Inferior parietal cortex (tissue), 1 donor: Measurements from ENCODE around the gene TEDDM1.
A peak's percentile ranks its signal among the peaks of the same experiment; 100 is the strongest.
"Not testable (repeated sequence)": the region's sequence is repeated elsewhere in the genome, so short reads cannot be mapped to it uniquely, and the experiment has no call there.

Source experiments
- DNase-seq: peaks from one replicate; pipeline ENCODE4 v3.0.0-alpha.2; 2016; ENCODE audit errors: extremely low spot score

TEDDM1 gene, protein sequence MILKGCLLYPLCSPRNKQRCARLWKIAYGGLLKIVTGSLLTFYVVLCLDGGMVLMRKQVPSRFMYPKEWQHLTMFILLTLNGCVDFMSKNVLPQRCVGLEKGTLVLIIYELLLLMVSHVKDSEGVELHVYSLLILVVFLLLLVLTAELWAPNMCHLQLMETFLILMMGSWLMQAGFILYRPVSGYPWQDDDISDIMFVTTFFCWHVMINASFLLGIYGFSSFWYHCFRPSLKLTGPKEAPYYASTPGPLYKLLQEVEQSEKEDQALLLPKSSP

DNA sequence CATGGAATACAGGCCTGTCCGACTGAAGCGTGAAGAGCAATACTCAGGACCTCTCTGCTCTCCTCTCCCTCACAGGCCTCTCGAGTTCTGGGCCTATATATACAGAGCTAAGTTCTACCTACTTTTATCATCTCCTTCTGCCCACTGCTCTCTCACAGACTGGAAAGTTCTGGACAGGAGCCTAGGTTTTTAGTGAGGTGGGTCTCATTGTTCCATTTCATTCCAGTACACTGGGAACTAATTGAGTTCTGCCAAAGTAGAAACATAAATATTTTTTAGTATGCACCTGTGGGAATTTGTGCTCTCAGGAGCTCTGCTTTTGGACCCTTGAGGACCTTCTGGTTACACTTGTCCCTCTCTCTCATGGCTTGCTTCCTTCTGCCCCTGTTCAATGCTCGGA, at the start of gene TEDDM1:
TSS of gene TEDDM1 (minus strand) at position 101 of the 400 bp plus-strand sequence. CDS start 182 bp downstream, outside the sequence.
- no peak for DNase-seq

DNA sequence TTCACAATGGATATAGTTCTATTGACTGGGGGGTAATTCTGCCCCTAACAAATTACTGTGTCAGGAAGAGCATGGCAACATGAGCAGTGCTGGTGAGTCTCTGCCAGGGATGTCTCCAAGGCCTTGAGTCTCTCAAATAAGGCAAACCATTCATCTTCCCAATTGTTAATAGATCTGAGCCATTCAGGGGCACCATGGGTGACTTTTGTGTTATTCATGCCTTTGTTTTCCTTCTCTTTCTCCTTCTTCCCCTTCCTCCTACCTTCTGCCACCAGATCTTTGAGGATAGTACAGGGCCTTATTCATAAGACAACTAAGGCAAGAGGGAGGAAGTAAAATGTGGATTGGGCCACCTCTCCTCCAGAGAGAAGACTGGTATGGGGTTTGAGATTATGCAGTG, 49.6 kb upstream of the TEDDM1 start, which contains the start of gene RGSL1:
TSS of gene RGSL1 (plus strand) at position 60 of the 400 bp plus-strand sequence. CDS start at position 80, 20 bp downstream.
- no peak for DNase-seq

DNA sequence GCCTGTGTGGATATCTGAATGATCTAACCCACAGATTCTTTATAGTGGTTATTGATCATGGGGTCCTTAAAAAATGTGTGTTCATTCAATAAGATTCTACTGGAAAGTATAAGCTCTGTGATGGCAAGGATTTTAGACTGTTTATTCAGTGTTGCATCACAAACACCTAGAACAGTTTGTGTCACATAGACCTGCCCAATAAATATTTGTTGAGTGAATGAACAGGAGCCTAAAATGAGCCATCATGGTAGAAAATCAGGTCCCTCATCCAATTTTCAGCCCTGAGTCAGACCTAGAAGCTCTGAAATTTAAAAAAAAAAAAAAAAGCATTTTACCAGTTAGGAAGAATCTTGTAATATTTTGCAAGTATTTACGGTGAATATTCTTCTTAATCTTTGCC, 47.2 kb upstream of the TEDDM1 start:
- DNase-seq, result no peak

DNA sequence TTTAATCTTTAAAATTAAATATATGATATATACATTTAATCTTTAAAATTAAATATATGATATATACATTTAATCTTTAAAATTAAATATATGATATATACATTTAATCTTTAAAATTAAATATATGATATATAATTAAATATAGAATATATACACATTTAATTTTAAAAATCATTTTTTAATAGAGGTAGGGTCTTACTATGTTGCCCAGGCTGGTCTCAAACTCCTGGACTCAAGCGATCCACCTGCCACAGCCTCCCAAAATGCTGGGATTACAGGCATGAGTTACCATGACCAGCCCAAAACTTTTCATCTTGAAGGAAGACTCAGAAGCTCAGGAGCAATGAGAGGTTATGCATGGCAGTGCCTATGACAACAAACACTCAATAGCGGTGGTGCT, 46.7 kb upstream of the TEDDM1 start:
- DNase-seq, result not testable (repeated sequence)

DNA sequence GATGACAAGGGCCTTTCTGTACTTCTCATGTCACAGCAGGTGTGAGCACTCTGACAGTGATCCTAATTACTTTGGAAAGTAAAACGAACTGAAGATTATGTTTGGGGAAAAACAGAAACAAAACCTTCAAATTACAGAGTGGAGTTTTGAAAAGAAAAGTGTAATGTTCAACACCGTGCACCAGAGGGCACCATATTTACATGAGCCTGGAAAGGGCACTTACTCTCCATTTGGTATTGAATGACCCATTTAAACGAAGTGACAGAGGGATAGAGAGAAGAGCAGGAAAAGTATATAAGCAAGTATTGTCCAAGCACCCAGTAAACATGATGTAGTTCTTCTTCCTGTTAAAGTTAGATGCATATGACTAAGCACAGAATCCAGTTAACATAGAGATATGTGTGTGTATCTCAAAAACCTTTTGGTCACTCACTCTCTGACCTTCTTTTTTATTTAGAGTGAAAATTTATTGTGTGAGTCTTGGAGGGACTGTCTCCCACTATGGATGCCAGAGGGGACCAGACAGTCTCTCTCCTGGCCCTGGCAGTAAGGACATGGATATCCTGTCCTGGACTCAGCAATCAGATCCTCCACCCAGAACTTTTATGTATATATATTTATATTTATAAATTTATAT, 45.7 kb upstream of the TEDDM1 start:
- DNase-seq, result peak; percentile 44

DNA sequence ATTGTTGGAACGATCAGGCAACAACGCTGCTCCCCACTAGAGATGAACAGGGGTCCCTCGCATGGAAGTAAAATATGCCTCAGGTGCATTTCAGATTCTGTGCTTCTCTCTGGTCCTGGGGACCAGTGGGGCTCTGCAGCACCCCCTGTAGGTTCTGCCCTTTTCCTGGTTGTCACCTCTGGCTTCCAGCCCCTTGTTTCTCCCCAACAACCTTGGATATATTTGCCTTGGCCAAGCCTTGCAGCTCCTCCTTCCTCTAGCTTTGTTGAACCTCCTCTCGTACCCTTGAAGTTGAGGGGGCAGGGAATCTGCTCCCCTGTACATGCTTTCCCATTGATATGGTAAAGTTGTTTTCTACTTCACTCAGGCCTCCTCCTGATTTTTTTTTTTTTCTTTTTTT, 44.0 kb upstream of the TEDDM1 start:
- DNase-seq, result no peak

DNA sequence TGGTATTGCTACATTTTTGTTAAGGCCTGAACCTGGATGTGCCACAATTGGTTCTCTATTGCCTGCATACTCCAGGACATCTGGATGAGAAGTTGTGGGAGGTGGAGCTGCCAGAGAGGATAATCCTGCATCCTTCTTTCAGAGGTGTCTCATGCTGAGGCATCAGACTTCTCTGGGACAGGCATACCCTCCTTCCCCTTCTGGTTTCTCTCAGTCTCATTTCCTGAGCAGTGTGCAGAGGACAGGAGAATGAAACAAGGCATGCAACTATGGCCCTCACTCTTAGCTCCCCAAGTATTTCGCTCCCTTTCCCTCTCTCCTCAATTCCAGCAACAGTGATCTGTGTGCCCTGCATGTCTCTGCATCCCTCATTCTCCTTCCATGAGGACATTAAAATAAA, 41.9 kb upstream of the TEDDM1 start:
- no peak for DNase-seq

DNA sequence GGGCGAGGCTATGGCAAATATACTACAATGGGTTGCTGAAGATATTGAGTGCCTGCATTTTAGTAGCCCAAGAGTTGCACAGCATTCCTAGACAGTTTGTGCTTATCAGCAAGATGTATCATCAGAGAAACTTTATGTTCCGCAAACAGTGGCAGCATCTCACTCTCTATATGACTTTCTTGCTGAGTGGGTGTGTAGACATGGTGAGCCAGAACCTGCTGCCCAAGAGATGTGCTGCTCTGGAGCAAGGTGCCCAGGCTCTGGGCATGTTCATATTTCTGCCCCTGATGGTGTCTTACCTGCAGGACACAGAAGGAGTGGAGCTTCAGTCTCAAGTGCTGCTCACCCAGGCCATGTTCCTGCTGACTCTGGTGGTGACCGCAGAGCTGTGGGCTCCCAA, 41.3 kb upstream of the TEDDM1 start:
- no peak for DNase-seq

DNA sequence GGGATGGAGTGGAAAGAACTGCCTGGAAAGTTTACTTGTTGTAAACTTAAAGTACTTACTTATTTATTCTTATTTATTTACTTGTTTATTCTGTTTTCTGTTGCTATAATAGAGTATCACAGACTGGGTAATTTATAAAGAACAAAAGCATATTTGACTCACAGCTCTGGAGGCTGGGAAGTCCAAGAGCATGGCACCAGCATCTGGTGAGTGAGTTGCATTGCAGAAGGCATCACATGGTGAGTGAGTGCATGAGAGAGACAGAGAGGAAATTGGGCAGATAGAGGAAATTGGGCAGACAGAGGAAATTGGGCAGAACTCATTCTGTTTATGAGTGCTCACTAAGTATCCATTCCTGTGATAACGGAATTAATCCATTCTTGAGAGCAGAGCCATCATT, 37.9 kb upstream of the TEDDM1 start:
- no peak for DNase-seq

DNA sequence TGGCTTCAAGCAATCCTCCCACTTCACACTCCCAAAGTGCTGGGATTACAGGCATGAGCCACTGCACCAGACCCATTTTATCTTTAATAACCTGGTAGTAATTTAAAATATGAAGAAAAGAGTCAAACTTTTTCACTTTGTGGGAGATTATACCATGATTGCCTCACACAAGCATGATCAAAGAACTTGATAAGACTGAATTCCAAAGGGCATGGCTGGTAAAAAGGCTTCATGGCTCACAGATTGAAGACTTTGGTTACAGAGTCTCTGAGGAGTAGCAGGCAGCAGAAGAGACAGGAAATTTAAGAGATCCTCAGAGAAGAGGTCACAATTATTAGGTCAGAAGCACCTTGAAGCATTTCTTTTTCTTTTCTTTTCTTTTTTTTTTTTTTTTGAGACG, 33.1 kb upstream of the TEDDM1 start:
- no peak for DNase-seq

DNA sequence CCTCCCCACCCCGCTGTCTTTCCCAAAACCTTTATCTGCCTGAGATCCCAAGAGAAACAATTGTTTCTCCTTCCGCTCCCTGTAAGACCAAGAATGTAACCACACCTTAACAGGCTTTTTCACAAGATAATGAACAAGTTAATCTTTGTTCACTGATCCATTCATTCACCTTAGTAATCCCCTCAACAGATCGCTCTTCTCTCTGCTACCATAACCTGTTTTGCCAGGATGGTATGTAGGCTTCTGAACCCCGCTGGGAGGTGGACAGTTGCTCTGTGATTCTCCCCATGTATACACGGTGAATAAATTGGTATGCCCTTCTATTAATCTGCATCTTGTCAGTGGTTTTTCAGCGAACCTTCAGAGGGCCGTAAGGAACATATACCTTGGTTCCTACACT, 30.8 kb upstream of the TEDDM1 start:
- no peak for DNase-seq

DNA sequence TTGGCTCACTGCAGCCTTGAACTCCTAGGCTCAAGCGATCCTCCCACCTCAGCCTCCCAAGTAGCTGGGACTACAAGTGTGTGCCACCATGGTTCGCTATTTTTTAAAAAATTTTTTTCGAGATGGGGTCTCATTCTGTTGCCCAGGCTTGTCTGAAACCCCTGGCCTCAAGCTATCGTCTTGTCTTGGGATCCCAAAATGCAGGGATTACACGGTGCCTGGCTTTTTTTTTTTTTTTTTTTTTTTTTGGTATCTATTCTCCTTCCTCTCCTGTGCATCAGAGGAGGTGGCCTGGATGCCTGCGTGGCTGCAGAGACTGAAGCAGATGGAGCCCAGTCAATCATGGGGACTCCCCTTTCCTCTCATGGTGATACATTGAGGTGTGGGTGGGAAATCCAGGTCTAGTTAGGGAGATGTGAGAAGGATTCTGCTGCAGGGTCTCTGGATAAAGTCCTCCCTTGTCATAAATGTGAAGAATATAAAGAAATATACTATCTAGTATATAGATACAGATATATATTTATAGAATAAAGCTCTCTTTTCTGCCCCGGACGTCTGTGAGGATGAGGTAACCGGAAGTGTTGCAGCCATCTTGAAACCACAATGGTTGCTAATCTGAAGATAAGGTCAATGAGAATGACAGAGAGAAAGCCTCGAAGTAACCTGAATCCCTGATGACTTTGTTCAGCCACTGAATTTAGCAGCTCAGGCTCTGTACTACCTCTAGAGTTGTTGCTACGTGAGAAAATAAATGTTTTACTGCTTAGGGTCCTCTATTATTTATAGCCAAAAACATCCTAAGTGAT, 30.0 kb upstream of the TEDDM1 start:
- no peak for DNase-seq

DNA sequence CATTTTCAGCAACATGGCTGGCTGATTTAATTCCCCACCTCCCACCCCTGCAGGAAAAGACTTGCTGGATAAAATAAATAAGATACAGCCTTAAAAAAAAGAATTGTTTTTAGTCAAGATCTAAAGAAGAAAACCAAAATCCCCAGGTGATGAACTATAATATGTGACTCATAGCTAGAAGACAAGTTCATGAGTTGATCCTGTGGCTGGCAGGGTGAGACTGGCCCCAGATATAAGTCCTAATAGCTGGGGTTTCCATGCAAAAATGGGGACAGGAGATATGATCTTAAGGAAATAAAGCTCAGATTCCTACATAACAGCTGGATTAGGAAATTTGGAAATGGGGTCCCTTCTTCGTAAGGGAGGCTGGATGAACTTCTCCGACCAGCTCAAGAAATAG, 27.6 kb upstream of the TEDDM1 start:
- DNase-seq, result no peak

DNA sequence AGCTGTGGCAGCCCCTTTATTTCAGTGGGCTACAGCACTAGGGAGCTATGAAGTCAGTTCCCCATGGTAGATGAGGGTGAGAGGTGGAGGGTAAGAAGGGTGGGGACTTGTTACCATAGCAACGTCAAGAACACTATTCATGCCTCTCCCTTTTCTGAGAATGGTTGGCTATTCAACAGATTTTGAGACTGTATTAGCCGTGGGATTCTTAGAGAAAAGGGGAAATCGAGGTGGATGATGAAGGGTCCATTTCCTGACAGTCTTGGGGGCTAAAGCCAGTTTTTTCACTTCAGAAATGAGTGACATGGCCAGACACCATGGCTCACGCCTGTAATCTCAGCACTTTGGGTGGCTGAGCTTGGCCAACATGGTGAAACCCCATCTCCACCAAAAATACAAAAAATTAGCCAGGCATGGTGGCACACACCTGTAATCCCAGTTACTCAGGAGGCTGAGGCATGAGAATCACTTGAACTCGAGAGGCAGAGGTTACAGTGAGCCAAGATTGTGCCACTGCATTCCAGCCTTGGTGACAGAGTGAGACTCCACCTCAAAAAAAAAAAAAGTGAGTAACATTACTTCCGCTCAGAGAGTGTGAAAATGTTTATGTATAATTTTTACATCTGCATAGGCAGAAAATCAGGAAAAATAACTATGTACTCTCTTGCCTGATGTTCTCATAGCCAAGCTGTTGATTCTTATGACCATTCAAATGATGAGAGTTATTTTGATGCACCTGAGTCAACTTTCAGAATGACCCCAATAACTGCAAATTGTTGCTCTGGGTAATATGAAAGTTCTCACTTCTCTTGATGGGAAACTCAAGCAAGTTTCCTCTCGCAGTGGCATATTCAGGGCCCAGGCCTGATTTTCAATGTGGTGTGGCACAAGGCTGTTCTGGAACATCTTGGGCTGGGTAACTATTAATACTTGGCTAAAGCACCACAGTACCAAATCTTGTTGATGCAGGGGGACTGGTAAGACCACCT, 26.3 kb upstream of the TEDDM1 start:
- no peak for DNase-seq

DNA sequence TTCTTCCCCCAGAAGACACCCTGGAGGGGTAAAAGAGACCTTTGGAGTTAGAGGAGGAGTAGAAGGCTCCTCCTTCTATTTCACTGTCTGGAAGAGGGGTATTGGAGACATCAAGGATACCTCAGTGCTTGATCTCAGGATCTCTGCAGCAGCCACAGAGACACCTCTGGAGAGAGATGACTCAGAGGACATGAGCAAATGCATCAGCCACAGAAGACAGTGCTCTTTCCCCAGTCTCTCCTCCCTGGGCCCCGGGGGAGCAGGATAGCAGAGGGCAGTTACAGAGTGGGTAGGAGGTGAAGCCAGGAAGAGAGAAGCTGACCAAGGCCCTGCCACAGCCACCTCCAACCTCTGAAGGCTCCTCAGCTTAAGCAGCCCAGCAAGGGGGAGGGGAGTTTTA, 15.3 kb upstream of the TEDDM1 start:
- DNase-seq, result no peak

DNA sequence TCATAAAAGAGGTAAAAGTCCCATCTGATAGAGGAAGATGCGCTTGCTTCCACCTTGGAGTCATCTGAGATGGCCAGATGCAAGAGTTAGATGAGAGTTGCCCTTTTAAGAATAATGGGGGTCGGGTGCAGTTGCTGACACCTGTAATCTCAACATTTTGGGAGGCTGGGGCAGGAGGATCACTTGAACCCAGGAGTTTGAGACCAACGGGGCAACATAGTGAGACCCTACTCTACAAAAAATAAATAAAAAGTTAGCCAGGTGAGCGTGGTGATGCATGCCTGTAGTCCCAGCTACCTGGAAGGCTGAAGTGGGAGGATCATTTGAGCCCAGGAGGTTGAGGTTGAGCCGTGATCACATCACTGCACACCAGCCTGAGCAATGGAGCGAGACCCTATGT, 13.5 kb upstream of the TEDDM1 start:
- DNase-seq, result no peak

DNA sequence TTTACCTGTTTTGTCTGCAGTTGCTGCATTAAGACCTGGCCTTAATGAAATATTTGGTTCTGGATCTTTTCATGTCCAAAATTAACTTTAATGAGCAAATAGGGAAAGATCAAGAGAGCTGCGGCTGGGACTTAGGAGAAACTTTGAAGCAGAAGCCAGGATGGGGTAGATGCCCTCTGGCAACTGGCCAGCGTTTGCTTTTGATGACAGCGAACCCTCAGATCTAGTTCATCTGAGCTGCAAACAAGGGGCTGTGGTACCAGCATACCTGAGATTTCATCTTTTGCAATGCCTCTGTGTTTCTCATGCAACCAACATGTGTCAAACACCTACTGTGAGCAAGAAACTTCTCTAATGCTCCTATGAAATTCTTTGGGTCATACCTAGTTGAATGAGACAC, 13.0 kb upstream of the TEDDM1 start:
- DNase-seq, result no peak

DNA sequence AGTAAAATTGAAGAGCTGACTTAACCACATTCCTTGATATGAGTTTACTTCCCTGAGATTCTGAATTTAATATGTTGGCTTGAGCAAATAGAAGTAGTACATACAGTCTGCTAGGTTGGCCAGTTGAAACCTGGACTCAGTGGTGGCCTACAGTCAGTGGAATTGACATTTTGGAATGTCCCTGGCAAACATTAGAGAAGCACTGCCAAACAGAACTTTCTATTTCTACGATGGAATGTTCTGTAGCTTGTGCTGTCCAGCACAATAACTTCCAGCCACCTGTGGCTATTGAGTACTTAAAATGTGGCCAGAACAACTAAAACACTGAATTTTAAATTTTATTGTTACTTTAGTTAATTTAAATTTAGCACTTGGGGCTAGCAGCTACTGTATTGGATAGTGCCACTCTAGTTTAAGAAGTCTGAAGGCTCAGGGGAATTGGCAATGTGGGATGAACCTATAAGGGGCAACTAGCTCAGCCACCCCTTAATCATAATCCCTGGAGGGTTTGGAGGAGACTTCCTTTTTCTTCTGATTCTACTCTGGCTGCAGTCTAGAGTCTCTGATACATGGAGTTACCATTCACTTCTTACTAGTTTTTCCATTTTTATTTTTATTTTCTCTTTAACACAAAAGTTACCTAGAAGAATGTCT, 10.3 kb upstream of the TEDDM1 start:
- DNase-seq, result no peak

DNA sequence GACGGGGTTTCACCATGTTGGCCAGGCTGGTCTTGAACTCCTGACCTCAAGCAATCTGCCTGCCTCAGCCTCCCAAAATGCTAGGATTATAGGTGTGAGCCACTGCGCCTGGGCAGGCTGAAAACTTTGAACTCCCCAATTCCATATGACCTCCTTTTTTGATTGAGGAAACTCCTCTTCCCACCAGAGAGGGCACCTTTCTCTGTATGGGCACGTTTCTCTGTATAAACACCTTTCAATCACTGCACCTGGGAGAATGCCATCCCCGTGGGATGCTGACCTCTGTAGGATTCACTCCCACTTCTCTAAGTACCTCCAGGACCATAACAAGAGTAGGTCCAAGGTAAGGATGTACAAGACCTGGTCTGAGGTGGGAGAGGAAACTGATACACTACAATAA, 9.7 kb upstream of the TEDDM1 start:
- DNase-seq, result no peak

DNA sequence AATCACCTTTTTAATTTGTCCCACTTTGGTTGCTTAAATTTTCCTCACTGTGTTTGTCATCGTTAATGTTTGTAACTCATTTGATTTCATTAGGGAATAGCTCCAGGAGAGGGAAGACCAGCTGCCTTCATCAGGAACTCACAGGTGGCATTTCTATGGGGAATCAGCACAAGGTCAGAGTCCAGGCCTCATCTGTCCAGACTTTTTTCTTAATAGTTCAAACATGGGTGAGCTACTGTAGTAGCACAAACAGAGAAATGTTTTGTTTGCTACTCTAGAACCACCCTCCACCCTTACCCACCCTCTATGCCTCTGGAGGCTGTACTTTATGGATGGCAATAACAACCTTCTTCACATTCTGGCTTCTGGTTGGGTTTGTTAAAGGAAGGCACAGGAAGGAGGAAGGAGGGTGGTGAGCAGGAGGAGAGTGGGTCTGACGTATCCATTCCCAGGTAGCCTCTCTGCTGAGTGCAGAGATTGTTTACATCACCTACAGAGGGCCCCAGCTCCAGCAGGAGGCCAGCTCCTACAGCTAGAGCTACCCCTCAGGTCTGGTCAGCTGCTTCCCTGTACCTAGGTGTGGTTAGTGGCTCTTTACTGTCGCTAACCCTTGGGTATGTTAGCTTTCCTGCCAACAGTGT, 8.1 kb upstream of the TEDDM1 start:
- DNase-seq, result no peak

DNA sequence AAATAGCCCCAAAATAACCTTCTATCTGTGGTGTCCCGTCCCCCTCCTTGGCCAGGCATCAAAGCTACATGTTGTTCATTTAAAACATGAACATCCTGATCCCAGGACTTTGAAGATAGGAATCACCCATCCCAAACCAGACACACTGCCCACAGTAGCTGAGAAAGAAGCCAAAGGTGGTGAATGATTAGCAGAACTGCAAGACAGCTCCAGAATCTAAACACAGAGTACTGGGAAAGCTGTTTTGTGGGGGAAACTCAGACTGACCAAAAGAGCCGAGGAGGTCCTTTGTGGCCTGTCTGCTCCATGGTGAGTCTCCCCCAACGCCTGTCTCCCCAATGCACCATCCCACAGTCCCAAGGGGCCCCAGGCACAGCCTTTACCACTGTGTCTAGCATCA, 7.3 kb upstream of the TEDDM1 start:
- no peak for DNase-seq
